GM12878 (cell line): ENCODE results near the gene ZNF417. TPM values are rescaled to one million over a fixed set of nuclear protein-coding genes. Genes with fewer than 3 reads are reported as not detected.

Source experiments
- ATAC-seq: fragments of 200-7000 bp; cut with Tn5 transposase; 3 replicates; pipeline ENCODE4 v1.9.1; 2020; ENCODE audit warnings: mild to moderate bottlenecking, moderate library complexity
- BruUV-seq: library from RNA; stranded (reverse); fragments of 400-500 nt; replicated peaks from 2 replicates; lab custom pipeline; 2021; lab: Mats Ljungman, UMichigan
- CTCF ChIA-PET: fragments of 300-600 bp; sonication (Branson Sonifier 250); formaldehyde crosslinking; extraction: SDS; loops from one replicate; lab custom pipeline; 2021; ENCODE audit warnings: inconsistent platforms; lab: Yijun Ruan, JAX
- POLR2A ChIA-PET: fragments of 350-600 bp; formaldehyde crosslinking; extraction: SDS; loops from one replicate; lab custom pipeline; 2021; ENCODE audit warnings: inconsistent platforms; lab: Charles Lee
- RAD21 ChIA-PET: fragments of 300-600 bp; sonication (Branson Sonifier 250); formaldehyde crosslinking; loops from one replicate; lab custom pipeline; 2023; ENCODE audit warnings: antibody characterized with exemption; ENCODE audit not compliant: unreplicated experiment; lab: Charles Lee
- SMC1A ChIA-PET: fragments of 300-600 bp; sonication (Branson Sonifier 250); formaldehyde crosslinking; loops from one replicate; lab custom pipeline; 2023; ENCODE audit not compliant: unreplicated experiment, uncharacterized antibody; lab: Charles Lee
- DNase-seq: peaks from one replicate; pipeline ENCODE4 v3.0.0-alpha.2; 2011; ENCODE audit warnings: low read depth, low spot score
- FAIRE-seq: peaks from 3 replicates; lab custom pipeline; 2011; peaks lifted over from hg19 to GRCh38; lab: Jason Lieb, UNC
- H2AFZ ChIP-seq: 2 replicates; pipeline ENCODE4 v1.6.0; 2011; ENCODE audit warnings: low read depth, low read length, control low read depth; ENCODE audit not compliant: control insufficient read depth
- H3K27ac ChIP-seq: 2 replicates; pipeline ENCODE4 v1.5.1; 2011; ENCODE audit warnings: control low read depth; ENCODE audit not compliant: control insufficient read depth, insufficient read depth
- H3K27me3 ChIP-seq, 2 experiments: replicated peaks in 1 of 2; 2 replicates each; pipeline versions ENCODE4 v1.6.0 to v1.6.1; 2011; ENCODE audit warnings: low read length in 1 of 2; ENCODE audit not compliant: control insufficient read depth in 2 of 2, insufficient read depth in 2 of 2
- H3K36me3 ChIP-seq, 2 experiments: 2 replicates each; pipeline ENCODE4 v1.5.1; 2011; ENCODE audit warnings: low read length in 1 of 2; ENCODE audit not compliant: control insufficient read depth in 2 of 2, insufficient read depth in 2 of 2
- H3K4me1 ChIP-seq: 2 replicates; pipeline ENCODE4 v1.6.1; 2011; ENCODE audit warnings: mild to moderate bottlenecking, low read length, moderate library complexity, mixed read lengths; ENCODE audit not compliant: control insufficient read depth, insufficient read depth
- H3K4me2 ChIP-seq: 2 replicates; pipeline ENCODE4 v1.6.0; 2011; ENCODE audit warnings: control low read depth; ENCODE audit not compliant: control insufficient read depth, insufficient read depth
- H3K4me3 ChIP-seq: fragments of 200-600 bp; sonication (generic); 2 replicates; pipeline ENCODE4 v1.5.1; 2016
- H3K79me2 ChIP-seq: 2 replicates; pipeline ENCODE4 v1.6.0; 2011; ENCODE audit warnings: low read length; ENCODE audit not compliant: control insufficient read depth, insufficient read depth
- H3K9ac ChIP-seq: 2 replicates; pipeline ENCODE4 v1.8.0; 2011; ENCODE audit warnings: low read length, control low read depth, mixed read lengths; ENCODE audit not compliant: control insufficient read depth, insufficient read depth
- H3K9me3 ChIP-seq: replicated peaks from 3 replicates; pipeline ENCODE4 v1.5.1; 2011; ENCODE audit warnings: mild to moderate bottlenecking, low read length; ENCODE audit not compliant: control insufficient read depth, insufficient read depth
- H4K20me1 ChIP-seq: 2 replicates; pipeline ENCODE4 v1.6.0; 2011; ENCODE audit not compliant: control insufficient read depth, insufficient read depth
- CEBPB ChIP-seq, 2 experiments: fragments of 150-350 bp in 1 of 2; IDR thresholded peaks; 2 replicates each; pipeline ENCODE4 v1.6.1; 2012 to 2014; ENCODE audit warnings: low read depth in 2 of 2, low read length in 2 of 2, borderline replicate concordance in 1 of 2, inconsistent platforms in 1 of 2
- EED ChIP-seq: sonication (generic); IDR thresholded peaks from 2 replicates; pipeline ENCODE4 v1.6.1; 2016; ENCODE audit warnings: antibody characterized with exemption, low read depth
- HDAC2 ChIP-seq: fragments of 200-600 bp; sonication (generic); IDR thresholded peaks from 2 replicates; pipeline ENCODE4 v1.6.1; 2017
- IKZF2 ChIP-seq, 2 experiments: fragments of 450-650 bp; IDR thresholded peaks; 2 replicates each; pipeline ENCODE4 v1.6.1; 2017; ENCODE audit warnings: mild to moderate bottlenecking in 2 of 2, moderate library complexity in 2 of 2
- MYC ChIP-seq: IDR thresholded peaks from 2 replicates; pipeline ENCODE4 v1.6.1; 2011; ENCODE audit warnings: mild to moderate bottlenecking, low read length, moderate library complexity, inconsistent platforms; ENCODE audit not compliant: insufficient read depth, insufficient replicate concordance, insufficient read length, severe bottlenecking
- PML ChIP-seq: IDR thresholded peaks from 2 replicates; pipeline ENCODE4 v1.6.1; 2012; ENCODE audit warnings: low read length, inconsistent platforms
- SIX5 ChIP-seq: IDR thresholded peaks from 2 replicates; pipeline ENCODE4 v1.6.1; 2011; ENCODE audit warnings: mild to moderate bottlenecking, low read depth, low read length, moderate library complexity; ENCODE audit not compliant: severe bottlenecking
- SUZ12 ChIP-seq: fragments of 200-600 bp; sonication (generic); IDR thresholded peaks from one replicate; pipeline ENCODE4 v1.6.1; 2018; ENCODE audit warnings: antibody characterized with exemption, mild to moderate bottlenecking; ENCODE audit not compliant: unreplicated experiment
- WGBS: methylation state at CpG from one replicate; pipeline ENCODE4 v1.1.6; 2016; ENCODE audit warnings: low lambda C conversion rate; ENCODE audit not compliant: insufficient replicate concordance, insufficient coverage; ENCODE audit errors: missing lambda C conversion rate; 5-methylcytosine and 5-hydroxymethylcytosine counted together
- in situ Hi-C: fragments of 300-500 bp; cut with MboI; formaldehyde crosslinking; loops from 9 replicates; pipeline ENCODE4 v1.14.3; 2018; ENCODE audit warnings: mixed read lengths
- intact Hi-C: fragments of 100-400 bp; cut with micrococcal nuclease; formaldehyde crosslinking; loops from one replicate; pipeline ENCODE4 v1.14.2; 2022; ENCODE audit not compliant: unreplicated experiment
- polyA plus RNA-seq, 11 experiments: library from polyadenylated mRNA; depleted of rRNA in 4 of 11; unstranded in 6 of 11; stranded (reverse) in 5 of 11; fragments of >200 nt; fragmentation: Nextera tagmentation in 4 of 11; fragmentation: Illumina TruSeq in 1 of 11; extraction: Ambion mirVana in 4 of 11; extraction: Trizol in 1 of 11; gene quantifications; 1 replicate in 1 of 11; 2 replicates in 10 of 11; pipeline versions ENCODE4 v1.2.1 to v1.2.3, GENCODE V29; 2011 to 2016; ENCODE audit warnings: inconsistent platforms in 2 of 11, missing spikeins in 2 of 11, low read depth in 1 of 11
- total RNA-seq, 4 experiments: library from RNA; depleted of rRNA in 3 of 4; stranded (reverse); fragments of >200 nt in 3 of 4; fragmentation: Illumina TruSeq in 1 of 4; extraction: Trizol in 1 of 4; gene quantifications; 2 replicates each; pipeline versions ENCODE4 v1.2.1 to v1.2.3, GENCODE V29; 2013 to 2021
- TF ChIP-seq, protein P1 (sequence below): IDR thresholded peaks from 2 replicates; pipeline ENCODE4 v1.6.1; 2011; ENCODE audit warnings: low read depth, mild to moderate bottlenecking, low read length, moderate library complexity, borderline replicate concordance; ENCODE audit errors: extremely low read depth
- TF ChIP-seq, protein P2 (sequence below): fragments of 450-650 bp; IDR thresholded peaks from 2 replicates; pipeline ENCODE4 v1.6.1; 2017; ENCODE audit warnings: low read depth, mild to moderate bottlenecking, moderate library complexity
- TF ChIP-seq, protein P3 (sequence below): fragments of 450-650 bp; conservative IDR thresholded peaks from 2 replicates; pipeline ENCODE4 v1.6.1; 2017; ENCODE audit warnings: mild to moderate bottlenecking, moderate library complexity
- TF ChIP-seq, protein P4 (sequence below): fragments of 450-650 bp; IDR thresholded peaks from 2 replicates; pipeline ENCODE4 v1.6.1; 2016; ENCODE audit warnings: mild to moderate bottlenecking

The ZNF417 gene
- total and polyA plus RNA-seq, 10 of the 15 experiments (the other 5 are each of a cell fraction or from before 2014, with no cell fraction given): 1.3 to 13.6 (median 6.5) TPM

DNA sequence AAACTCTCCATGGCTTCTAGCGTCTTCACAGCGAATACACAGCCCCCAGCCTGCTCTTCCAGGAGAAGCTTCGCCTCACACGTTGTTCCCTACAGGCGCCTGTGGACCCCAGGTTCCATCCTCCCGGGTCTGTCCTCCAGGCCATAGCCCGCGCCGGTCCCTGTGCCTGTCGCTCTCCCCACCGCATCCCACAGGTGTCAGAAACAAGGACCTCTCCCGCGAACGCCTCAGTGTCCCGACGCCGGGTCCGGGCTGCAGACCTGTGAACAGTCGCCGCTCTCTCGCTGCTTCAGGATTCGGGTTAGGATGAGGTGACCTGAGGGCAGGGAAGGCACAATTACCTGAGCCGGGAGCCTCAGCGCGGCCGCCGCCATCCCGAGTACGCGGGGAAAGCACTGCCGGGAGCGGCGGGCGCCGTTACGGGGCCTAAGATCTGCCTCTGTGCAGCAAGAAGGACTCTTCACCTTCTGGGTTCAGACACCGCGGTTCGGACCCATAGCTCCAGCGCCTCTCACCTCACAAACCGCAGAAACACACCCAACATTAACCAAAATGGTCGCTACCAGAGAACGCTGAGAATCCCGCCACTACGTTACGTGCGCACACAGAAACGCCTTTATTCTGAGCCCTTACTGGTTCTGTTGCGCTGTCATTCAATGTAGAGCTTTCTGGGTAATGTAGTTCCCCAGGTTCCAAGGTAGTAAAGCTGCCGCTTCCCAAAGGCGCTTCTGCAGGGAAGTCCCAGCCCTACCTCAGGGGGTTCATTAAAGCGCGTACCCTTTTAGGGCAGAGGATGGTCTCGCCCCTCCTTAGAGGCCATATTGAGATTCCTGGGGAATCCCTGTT lies 18.7 kb upstream of the ZNF417 start, which contains the start of gene ZNF418 (continued):
- TF ChIP-seq, protein P1, sequence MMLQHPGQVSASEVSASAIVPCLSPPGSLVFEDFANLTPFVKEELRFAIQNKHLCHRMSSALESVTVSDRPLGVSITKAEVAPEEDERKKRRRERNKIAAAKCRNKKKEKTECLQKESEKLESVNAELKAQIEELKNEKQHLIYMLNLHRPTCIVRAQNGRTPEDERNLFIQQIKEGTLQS: no peak
- TF ChIP-seq SIX5 (peak; percentile 78), EED (no peak), HDAC2 (no peak), SUZ12 (no peak)
- TF ChIP-seq, protein P2, sequence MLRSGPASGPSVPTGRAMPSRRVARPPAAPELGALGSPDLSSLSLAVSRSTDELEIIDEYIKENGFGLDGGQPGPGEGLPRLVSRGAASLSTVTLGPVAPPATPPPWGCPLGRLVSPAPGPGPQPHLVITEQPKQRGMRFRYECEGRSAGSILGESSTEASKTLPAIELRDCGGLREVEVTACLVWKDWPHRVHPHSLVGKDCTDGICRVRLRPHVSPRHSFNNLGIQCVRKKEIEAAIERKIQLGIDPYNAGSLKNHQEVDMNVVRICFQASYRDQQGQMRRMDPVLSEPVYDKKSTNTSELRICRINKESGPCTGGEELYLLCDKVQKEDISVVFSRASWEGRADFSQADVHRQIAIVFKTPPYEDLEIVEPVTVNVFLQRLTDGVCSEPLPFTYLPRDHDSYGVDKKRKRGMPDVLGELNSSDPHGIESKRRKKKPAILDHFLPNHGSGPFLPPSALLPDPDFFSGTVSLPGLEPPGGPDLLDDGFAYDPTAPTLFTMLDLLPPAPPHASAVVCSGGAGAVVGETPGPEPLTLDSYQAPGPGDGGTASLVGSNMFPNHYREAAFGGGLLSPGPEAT: 0 out of 2 replicates have a peak, but pooled peaks have one; percentile 27
- TF ChIP-seq, all 136 proteins: peak for 25

DNA sequence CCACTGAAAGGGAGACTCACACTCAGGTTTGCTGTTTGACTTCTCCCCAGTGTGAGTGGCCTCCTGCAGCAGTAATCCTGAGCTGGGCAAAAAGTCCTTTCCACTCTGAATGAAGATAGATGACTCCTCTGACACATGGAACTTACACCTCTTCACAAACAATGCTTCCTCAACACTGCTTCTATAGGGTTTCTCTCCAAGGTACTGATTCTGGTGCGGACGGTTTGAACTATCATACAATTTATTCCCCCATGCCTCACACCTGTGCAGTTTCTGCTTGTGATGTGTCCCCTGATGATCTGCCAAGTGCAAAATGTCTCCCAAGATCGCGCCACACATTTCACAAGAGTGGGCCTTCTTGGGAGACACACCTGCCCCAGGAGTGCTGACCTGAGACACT lies 11.2 kb upstream of the ZNF417 start:
- H3K27me3 ChIP-seq: no peaks in the 10 kb centered on the region
- CTCF ChIA-PET: no interaction called here
- SMC1A ChIA-PET: no interaction called here
- no peaks in the 10 kb centered on the region for H4K20me1 ChIP-seq
- BruUV-seq: no TSS peak
- peaks cover 29% of the 10 kb centered on the region for H3K9me3 ChIP-seq
- 95% methylated on average over 4 of the region's 4 CpGs for WGBS
- no peak overlapping the region for H3K4me2 ChIP-seq
- no peaks in the 10 kb centered on the region for H3K36me3 ChIP-seq
- FAIRE-seq (no peak), ATAC-seq (no peak), DNase-seq (no peak)
- intact Hi-C loops (no loop called here), in situ Hi-C loops (no loop called here)
- TF ChIP-seq CEBPB (IDR thresholded peaks at IDR 0.05; ENCODE audit: borderline replicate concordance in 1 of 2, low read depth in 2 of 2, low read length in 2 of 2) (no peak), IKZF2 (IDR thresholded peaks at IDR 0.05) (no peak), MYC (no peak), PML (no peak)
- TF ChIP-seq, protein P3, sequence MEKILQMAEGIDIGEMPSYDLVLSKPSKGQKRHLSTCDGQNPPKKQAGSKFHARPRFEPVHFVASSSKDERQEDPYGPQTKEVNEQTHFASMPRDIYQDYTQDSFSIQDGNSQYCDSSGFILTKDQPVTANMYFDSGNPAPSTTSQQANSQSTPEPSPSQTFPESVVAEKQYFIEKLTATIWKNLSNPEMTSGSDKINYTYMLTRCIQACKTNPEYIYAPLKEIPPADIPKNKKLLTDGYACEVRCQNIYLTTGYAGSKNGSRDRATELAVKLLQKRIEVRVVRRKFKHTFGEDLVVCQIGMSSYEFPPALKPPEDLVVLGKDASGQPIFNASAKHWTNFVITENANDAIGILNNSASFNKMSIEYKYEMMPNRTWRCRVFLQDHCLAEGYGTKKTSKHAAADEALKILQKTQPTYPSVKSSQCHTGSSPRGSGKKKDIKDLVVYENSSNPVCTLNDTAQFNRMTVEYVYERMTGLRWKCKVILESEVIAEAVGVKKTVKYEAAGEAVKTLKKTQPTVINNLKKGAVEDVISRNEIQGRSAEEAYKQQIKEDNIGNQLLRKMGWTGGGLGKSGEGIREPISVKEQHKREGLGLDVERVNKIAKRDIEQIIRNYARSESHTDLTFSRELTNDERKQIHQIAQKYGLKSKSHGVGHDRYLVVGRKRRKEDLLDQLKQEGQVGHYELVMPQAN: no peak
- TF ChIP-seq, protein P4, sequence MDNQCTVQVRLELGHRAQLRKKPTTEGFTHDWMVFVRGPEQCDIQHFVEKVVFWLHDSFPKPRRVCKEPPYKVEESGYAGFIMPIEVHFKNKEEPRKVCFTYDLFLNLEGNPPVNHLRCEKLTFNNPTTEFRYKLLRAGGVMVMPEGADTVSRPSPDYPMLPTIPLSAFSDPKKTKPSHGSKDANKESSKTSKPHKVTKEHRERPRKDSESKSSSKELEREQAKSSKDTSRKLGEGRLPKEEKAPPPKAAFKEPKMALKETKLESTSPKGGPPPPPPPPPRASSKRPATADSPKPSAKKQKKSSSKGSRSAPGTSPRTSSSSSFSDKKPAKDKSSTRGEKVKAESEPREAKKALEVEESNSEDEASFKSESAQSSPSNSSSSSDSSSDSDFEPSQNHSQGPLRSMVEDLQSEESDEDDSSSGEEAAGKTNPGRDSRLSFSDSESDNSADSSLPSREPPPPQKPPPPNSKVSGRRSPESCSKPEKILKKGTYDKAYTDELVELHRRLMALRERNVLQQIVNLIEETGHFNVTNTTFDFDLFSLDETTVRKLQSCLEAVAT: no peak
- no peak overlapping the region for H2AFZ ChIP-seq
- H3K79me2 ChIP-seq: no peaks in the 10 kb centered on the region
- RAD21 ChIA-PET: no interaction called here
- no peak overlapping the region for H3K27ac ChIP-seq
- no peak overlapping the region for H3K4me3 ChIP-seq
- H3K4me1 ChIP-seq: no peaks in the 10 kb centered on the region
- POLR2A ChIA-PET: no interaction called here
- H3K9ac ChIP-seq: no peak overlapping the region
